GM12874 (cell line): ENCODE data around the gene ARL6IP4.

ENCODE experiments used
- TF ChIP-seq, protein P1 (sequence below): IDR thresholded peaks from 2 replicates; pipeline ENCODE4 v1.5.1; 2011; ENCODE audit warnings: low read depth, mild to moderate bottlenecking, control low read depth, low read length, moderate library complexity; ENCODE audit not compliant: insufficient read depth

The ARL6IP4 gene

DNA sequence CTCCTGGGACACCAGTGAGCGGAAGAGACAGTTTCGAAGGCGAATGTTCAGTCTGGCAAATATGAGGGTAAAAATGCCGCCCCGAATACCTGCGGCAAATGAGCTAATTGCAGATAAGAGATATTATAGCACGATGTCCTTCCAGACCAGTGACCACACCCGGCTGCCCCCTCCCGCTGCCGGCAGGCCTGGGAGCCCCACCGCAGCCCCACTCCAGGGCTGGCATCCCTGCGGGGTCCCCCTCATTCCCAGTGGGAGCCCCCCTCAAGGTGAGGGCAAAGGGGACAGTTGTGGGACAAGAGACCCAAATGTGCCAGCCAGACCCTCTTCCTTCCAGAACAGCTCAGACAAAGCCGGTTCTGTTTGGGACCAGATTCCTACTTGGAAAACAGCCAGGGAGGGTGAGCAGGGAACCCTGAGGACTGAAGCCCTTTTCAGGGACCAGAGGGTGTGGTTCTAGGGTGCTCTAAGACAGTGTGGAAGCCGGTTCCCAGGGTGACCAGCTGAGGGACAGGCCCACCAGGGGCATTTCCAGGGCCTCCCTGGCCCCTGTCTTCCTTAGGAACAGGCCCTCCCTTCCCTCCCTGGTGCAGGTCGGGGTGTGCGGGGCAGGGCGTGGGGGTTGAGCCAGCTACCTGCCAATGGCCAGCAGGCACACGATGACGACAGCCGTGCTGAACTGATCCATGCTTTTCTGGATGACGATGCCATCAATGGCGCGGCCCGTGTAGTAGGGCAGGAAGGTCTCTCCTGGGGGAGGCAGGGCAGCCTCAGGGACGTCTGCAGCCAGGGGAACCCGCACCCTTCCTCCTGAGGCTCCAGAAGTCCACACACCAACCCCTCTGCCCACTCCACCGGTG, 30.4 kb upstream of the ARL6IP4 start:
- TF ChIP-seq, protein P1, sequence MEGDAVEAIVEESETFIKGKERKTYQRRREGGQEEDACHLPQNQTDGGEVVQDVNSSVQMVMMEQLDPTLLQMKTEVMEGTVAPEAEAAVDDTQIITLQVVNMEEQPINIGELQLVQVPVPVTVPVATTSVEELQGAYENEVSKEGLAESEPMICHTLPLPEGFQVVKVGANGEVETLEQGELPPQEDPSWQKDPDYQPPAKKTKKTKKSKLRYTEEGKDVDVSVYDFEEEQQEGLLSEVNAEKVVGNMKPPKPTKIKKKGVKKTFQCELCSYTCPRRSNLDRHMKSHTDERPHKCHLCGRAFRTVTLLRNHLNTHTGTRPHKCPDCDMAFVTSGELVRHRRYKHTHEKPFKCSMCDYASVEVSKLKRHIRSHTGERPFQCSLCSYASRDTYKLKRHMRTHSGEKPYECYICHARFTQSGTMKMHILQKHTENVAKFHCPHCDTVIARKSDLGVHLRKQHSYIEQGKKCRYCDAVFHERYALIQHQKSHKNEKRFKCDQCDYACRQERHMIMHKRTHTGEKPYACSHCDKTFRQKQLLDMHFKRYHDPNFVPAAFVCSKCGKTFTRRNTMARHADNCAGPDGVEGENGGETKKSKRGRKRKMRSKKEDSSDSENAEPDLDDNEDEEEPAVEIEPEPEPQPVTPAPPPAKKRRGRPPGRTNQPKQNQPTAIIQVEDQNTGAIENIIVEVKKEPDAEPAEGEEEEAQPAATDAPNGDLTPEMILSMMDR: no peak

DNA sequence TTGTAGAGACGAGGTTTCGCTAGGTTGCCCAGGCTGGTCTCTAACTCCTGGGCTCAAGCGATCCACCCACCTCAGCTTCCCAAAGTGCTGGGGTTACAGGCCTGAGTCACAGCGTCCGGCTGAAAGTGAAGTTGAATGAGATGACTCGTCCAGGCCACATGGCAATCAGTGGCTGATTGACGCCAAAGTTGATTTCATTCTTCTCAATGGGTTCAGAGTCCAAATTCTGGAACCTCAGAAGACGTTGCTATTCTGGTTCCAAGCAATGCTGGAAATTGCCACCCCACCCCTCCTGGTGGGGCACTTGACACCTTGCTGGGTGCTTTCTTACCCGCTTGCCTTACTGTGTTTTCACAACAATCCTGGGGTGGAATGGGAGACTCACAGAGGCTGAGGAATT, 29.1 kb upstream of the ARL6IP4 start:
- TF ChIP-seq, protein P1: no peak

DNA sequence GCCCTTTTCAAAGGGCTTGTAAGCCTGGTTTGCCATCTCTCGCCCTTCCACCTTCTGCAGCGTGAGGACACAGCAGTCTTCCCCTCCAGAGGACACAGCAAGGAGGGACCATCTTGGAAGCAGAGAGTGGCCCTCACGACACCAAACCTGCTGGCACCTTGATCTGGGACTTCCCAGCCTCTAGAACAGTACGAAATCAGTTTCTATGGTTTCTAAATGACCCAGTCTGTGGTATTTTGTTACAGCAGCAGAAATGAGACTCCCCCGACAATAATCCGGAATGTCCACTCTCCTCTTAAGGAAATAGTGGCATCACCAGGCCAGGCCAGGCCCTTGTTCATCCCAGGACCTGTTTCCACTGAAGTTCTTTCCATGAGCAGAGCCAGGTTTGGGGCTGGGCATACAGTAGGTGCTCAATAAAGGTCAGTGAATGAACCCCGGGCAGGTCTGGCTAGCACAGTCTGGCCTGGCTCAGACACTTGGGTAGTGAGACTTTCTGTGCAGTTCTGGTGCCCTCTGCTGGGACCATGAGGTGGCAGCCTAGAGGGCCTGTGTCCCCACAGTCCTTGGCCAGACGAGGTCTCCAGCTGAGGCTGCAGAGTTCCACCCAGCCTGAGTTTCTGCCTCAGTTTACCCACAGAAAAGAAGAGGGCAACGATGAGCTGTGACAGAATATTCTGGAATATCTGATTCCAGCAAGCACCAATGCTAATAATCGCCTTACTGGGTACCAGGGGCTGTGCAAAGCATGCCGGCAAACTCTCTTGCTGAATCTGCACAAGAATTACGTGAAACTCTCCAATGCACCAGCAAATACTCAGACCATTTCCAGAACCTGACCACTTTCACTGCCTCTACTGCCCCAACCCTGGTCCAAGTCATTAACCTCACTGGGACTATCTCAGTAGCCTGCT, 28.2 kb upstream of the ARL6IP4 start:
- TF ChIP-seq, protein P1: peak; percentile 91

DNA sequence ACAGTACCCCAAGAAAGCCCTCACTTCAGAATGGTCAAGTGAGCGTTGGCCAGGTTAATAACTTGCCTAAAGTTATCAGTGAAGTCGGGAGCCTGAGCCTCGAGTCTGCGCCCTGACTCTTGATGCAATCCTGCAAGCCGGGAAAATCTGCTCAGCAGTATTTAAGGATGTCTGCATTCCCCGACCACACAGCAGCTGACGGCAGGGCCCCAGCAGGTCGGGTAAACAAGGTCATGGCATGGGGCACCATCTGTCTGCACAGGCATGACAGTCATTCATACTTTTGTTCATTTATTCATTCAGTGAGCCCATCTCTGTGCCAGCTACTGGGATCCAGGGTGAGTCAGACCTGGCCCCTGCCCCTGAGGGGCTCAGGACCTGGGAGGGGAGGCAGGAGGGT, 25.3 kb upstream of the ARL6IP4 start:
- TF ChIP-seq, protein P1: no peak

DNA sequence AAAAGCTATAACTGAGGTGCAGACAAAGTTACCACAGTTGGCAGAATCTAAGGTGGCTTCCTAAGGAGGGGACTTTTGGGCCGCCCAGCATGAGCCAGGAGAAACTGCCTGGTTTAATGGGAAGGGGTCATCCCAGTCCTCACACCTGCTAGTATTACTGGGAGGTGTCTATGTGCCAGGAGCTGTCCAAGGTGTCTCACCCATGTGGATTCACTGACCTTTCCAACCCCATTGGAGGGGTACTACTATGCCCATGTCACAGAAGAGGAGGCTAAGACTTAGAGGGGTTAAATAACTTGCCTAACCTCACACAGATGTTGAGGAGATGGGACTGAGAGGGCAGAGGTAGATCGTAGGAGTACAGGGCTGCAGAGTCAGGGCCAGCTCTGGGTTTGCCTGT, 24.4 kb upstream of the ARL6IP4 start:
- TF ChIP-seq, protein P1: no peak

DNA sequence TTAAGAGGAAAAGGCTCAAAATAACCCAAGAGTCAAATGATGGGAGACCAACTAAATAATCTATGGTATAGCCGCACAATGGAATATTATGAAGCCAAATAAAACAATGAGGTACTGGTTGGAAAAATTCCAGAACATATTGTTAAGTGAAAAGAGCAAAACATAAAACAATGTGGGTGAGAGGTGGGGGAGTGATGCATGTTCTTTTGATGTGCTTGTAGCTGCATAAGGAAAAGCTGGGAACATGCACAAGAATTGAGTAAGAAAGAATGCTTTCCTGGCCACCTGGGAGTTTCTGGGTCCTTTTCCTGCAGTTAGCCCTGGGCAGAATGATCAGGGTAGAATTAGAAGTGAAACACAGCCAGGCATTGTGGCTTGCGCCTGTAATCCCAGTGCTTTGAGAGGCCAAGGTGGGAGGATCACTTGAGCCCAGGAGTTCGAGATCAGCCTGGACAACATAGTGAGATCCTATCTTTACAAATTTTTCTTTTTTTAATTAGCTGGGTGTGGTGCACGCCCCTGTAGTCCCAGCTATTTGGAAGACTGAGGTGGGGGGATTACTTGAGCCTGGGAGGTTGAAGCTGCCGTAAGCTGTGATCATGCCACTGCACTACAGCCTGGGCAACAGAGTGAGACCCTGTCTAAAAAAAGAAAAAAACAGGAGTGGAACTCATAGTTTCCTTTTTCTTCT, 22.1 kb upstream of the ARL6IP4 start:
- TF ChIP-seq, protein P1: no peak
